Thyroid gland (tissue), 4 donors: ENCODE data around the gene NLRP9. TPM values are rescaled to one million over a fixed set of nuclear protein-coding genes. Genes with fewer than 3 reads are reported as not detected.

ENCODE experiments used
- small RNA-seq: library from RNA; depleted of rRNA; stranded (forward); fragments of <200 nt; gene quantifications from one replicate; pipeline ENCODE3, GENCODE V24; 2016
- total RNA-seq, 4 donors: library from RNA; depleted of rRNA; stranded (reverse); fragments of >200 nt; gene quantifications; one replicate each; pipeline ENCODE4 v1.2.3, GENCODE V29; 2016

The NLRP9 gene
- total RNA-seq, 4 donors from 2014 or later, result not detected

Small RNA genes lying within 50 kb of the gene (small RNA-seq; reads per million reads assigned to genes)
- not detected for gene AC010525.2

Other genes with a start within 250 kb of the NLRP9 start
- 1 to 10 TPM; 1.7 to 2.9 (median 2.2) TPM for gene SSC5D, start 250.0 kb downstream of the NLRP9 start, total RNA-seq
- not detected for gene SBK2, start 201.3 kb downstream of the NLRP9 start, total RNA-seq
- 10 to 100 TPM in 1 of 4 donors, under 1 TPM in 1, not detected in 2; 0.94 to 14.8 TPM for gene SBK3, start 192.9 kb downstream of the NLRP9 start, total RNA-seq
- 1 to 10 TPM; 4.0 to 7.5 (median 6.6) TPM for gene ZNF579, start 157.6 kb downstream of the NLRP9 start, total RNA-seq
- 10 to 100 TPM in 3 of 4 donors, 1 to 10 TPM in 1; 9.0 to 18.5 (median 14.0) TPM for gene FIZ1, start 138.9 kb downstream of the NLRP9 start, total RNA-seq
- 10 to 100 TPM; 13.0 to 34.2 (median 28.9) TPM for gene ZNF524, start 138.1 kb downstream of the NLRP9 start, total RNA-seq
- gene ZNF865, start 132.8 kb downstream of the NLRP9 start, total RNA-seq, result 10 to 100 TPM in 2 of 4 donors, 1 to 10 TPM in 2; 5.5 to 12.6 (median 9.1) TPM
- 10 to 100 TPM in 1 of 4 donors, 1 to 10 TPM in 3; 5.1 to 10.0 (median 8.7) TPM for gene ZNF784, start 113.8 kb downstream of the NLRP9 start, total RNA-seq
- gene ZNF580, start 97.4 kb downstream of the NLRP9 start, total RNA-seq, result 10 to 100 TPM; 29.9 to 61.1 (median 44.8) TPM
- gene ZNF581, start 94.8 kb downstream of the NLRP9 start, total RNA-seq, result 10 to 100 TPM; 11.1 to 23.9 (median 15.8) TPM
- 10 to 100 TPM; 11.2 to 23.2 (median 20.7) TPM for gene CCDC106, start 90.2 kb downstream of the NLRP9 start, total RNA-seq
- gene U2AF2, start 83.4 kb downstream of the NLRP9 start, total RNA-seq, result 100 to 1,000 TPM in 1 of 4 donors, 10 to 100 TPM in 3; 68.4 to 115 (median 85.7) TPM
- gene EPN1, start 63.2 kb downstream of the NLRP9 start, total RNA-seq, result 100 to 1,000 TPM in 1 of 4 donors, 10 to 100 TPM in 3; 34.8 to 102 (median 72.2) TPM
- not detected for gene RFPL4A, start 20.7 kb upstream of the NLRP9 start, total RNA-seq
- gene RFPL4AL1, start 30.7 kb upstream of the NLRP9 start, total RNA-seq, result under 1 TPM in 1 of 4 donors, not detected in 3; 0.33 TPM
- not detected for gene NLRP11, start 93.6 kb upstream of the NLRP9 start, total RNA-seq
- gene NLRP4, start 98.1 kb upstream of the NLRP9 start, total RNA-seq, result not detected
- gene NLRP13, start 193.9 kb upstream of the NLRP9 start, total RNA-seq, result not detected
- gene NLRP8, start 209.4 kb upstream of the NLRP9 start, total RNA-seq, result not detected
- gene NLRP5, start 248.4 kb upstream of the NLRP9 start, total RNA-seq, result not detected